ENCODE results near the gene C3. TPM values are rescaled to one million over a fixed set of nuclear protein-coding genes. Genes with fewer than 3 reads are reported as not detected.
"Not testable (repeated sequence)": the region's sequence is repeated elsewhere in the genome, so short reads cannot be mapped to it uniquely, and the experiment has no call there.

C3 gene
- total RNA-seq, 5 donors from 2014 or later (not counting 1 experiment from before 2014, with no cell fraction given): 1.1 to 10.6 (median 7.6) TPM; not detected in 1

DNA sequence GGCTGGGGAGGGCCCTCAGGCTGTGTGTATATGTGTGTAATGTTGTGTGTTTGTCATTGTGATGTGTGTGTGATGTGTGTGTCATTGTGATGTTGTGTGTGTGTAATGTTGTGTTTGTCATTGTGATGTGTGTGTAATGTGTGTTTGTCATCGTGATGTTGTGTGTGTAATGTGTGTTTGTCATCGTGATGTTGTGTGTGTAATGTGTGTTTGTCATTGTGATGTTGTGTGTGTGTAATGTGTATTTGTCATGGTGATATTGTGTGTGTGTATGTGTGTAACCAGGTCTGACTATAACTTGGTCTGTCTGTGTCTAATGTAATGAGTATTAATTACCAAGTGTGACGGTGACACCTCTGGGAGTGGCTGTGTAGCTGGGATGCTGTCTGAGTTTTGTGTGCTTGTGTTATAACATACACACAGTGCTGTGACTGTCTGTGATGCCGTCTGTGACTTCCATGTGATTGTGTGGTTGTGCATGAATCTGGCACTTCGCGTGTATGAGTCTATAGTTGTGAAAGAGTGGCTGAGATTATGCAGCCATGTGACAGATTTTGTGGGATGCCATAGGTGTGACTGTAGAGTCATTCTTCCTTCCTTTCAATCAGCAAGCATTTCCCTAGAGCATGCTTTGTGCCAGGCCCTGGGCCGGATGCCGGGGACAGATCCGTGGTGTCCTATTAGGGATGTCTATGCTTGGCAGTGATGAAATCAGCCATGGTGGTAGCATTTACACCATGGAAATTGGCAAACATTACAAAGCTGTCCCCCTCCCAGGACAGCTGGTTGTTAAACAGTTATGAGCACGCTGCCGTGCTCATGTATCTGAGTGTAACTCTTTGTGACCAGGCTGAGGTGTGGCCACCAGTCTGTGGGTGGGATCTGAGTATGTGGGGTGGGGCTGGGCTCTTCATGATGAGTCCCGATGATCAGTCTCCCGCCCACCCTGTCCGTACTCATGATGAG, 56.9 kb downstream of the C3 start:
- 69% methylated on average over 5 of the region's 14 CpGs for WGBS (ENCODE audit: insufficient coverage)
- no peaks in the 10 kb centered on the region for H3K9me3 Mint-ChIP-seq
- DNase-seq: peak in 10 of 35 experiments; percentile 6 to 72 (median 32)
- H3K4me1 ChIP-seq (ENCODE audit: control insufficient read depth in 1 of 2, extremely low read depth in 1 of 2, insufficient read depth in 2 of 2, low read length in 2 of 2): peaks cover 2 to 64% of the 10 kb centered on the region in 2 experiments
- H3K27ac Mint-ChIP-seq: no peak overlapping the region
- H3K9me3 ChIP-seq: no peaks in the 10 kb centered on the region
- H3K4me1 Mint-ChIP-seq: peaks cover 13 to 34% (median 27%) of the 10 kb centered on the region in 3 donors
- ATAC-seq (replicated peaks in 1 of 4): peak; percentile 25 to 61 (median 34)
- H3K36me3 ChIP-seq (ENCODE audit: control insufficient read depth in 2 of 2, extremely low read depth in 1 of 2, insufficient read depth in 1 of 2, low read length in 1 of 2): peaks cover 13 to 20% of the 10 kb centered on the region in 2 donors
- H3K36me3 Mint-ChIP-seq: peaks cover 18% of the 10 kb centered on the region
- peak overlapping the region; percentile 76 for H3K27ac ChIP-seq (ENCODE audit: low read length)
- H3K27me3 ChIP-seq (replicated peaks in 1 of 2; ENCODE audit: control insufficient read depth in 2 of 2, extremely low read depth in 1 of 2, insufficient read depth in 2 of 2, low read length in 1 of 2): no peaks in the 10 kb centered on the region
- CTCF ChIA-PET: no interaction called here
- no peaks in the 10 kb centered on the region for H3K27me3 Mint-ChIP-seq
- POLR2A ChIA-PET: interaction anchor here in 1 of 2 donors (0.5 kb wide), 1 partner anchor 9 kb away, joined by 8 read pairs; no protein-coding TSS in a partner anchor
- H3K4me3 Mint-ChIP-seq: no peak overlapping the region
- no peak overlapping the region for H3K4me3 ChIP-seq (ENCODE audit: control insufficient read depth in 1 of 2, extremely low read depth in 1 of 2, low read length in 1 of 2)

DNA sequence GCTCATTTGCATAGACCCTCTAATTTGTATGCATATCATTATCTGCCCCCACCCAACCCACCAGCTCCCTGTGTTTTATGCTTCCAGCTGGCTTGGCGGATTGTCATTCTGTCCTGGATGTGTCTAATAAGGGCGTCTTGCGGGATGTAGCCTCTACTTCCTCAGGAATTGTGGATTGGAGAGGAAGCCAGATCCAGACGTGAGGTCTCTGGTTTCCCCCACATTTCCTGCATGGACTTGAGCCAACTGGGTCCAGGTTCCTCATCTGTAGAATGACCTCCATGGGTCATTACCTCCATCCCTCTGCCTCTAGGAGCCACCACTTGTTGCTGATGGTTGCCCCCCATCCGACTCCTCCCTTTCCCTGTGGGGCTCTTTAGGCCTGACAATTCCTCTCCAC, 57.7 kb downstream of the C3 start:
- Histone ChIP-seq H3K27me3 (replicated peaks in 1 of 2; ENCODE audit: control insufficient read depth in 2 of 2, extremely low read depth in 1 of 2, insufficient read depth in 2 of 2, low read length in 1 of 2) (no peaks in the 10 kb centered on the region), H3K27ac (ENCODE audit: low read length) (peak overlapping the region; percentile 76), H3K4me1 (ENCODE audit: control insufficient read depth in 1 of 2, extremely low read depth in 1 of 2, insufficient read depth in 2 of 2, low read length in 2 of 2) (peaks cover under 1 to 58% of the 10 kb centered on the region in 2 experiments), H3K36me3 (ENCODE audit: control insufficient read depth in 2 of 2, extremely low read depth in 1 of 2, insufficient read depth in 1 of 2, low read length in 1 of 2) (peaks cover 13 to 20% of the 10 kb centered on the region in 2 donors), H3K9me3 (no peaks in the 10 kb centered on the region), H3K4me3 (ENCODE audit: control insufficient read depth in 1 of 2, extremely low read depth in 1 of 2, low read length in 1 of 2) (no peak overlapping the region)
- ChIA-PET CTCF (interaction anchor here in 1 of 2 donors (1.5 kb wide), 1 partner anchor 201 kb away, joined by 3 read pairs; no protein-coding TSS in a partner anchor), POLR2A (no interaction called here)
- Mint-ChIP-seq H3K4me3 (no peak overlapping the region), H3K36me3 (peaks cover 21% of the 10 kb centered on the region), H3K27me3 (no peaks in the 10 kb centered on the region), H3K9me3 (no peaks in the 10 kb centered on the region), H3K4me1 (peaks cover 11 to 34% (median 25%) of the 10 kb centered on the region in 3 donors), H3K27ac (peak overlapping the region in 1 of 2 donors; percentile 62)
- 100% methylated on average over 1 of the region's 5 CpGs for WGBS (ENCODE audit: insufficient coverage)
- DNase-seq (no peak), ATAC-seq (replicated peaks in 1 of 4) (no peak)

DNA sequence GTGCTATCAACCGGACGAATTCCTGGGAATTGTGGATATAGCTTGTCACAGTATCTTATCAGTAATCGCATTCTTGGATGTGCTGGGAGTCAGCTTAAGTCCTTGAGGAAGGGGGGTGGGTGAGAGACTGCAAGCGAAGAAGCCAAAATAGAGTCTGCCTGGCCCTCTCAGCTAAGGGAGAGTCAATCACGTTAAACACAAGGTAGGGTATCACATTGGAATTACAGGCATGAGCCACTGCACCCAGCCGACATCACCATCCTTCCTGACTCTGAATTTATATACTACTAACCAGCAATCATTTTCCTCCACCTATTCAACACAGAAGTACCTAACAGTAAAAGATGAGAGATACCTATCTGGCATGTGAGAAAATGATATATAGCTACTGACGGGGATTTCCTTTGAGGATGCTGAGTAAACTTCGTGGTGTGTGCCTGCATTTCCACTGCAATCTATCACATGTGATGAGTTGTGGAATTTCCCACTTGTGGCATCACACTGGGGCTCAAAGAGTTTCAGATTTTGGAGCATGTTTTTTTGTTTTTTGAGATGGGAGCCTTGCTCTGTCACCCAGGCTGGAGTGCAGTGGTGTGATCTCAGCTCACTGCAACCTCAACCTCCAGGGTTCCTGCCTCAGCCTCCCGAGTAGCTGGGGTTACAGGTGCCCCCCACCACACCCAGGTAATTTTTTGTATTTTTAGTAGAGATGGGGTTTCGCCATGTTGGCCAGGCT, 58.8 kb downstream of the C3 start:
- Histone ChIP-seq H3K36me3 (ENCODE audit: control insufficient read depth in 2 of 2, extremely low read depth in 1 of 2, insufficient read depth in 1 of 2, low read length in 1 of 2) (peaks cover 13 to 14% of the 10 kb centered on the region in 2 donors), H3K4me1 (ENCODE audit: control insufficient read depth in 1 of 2, extremely low read depth in 1 of 2, insufficient read depth in 2 of 2, low read length in 2 of 2) (peaks cover 0 to 49% of the 10 kb centered on the region in 2 experiments), H3K27ac (ENCODE audit: low read length) (peak overlapping the region; percentile 76)
- Mint-ChIP-seq H3K36me3 (peaks cover 21% of the 10 kb centered on the region), H3K4me1 (peaks cover 7 to 28% (median 20%) of the 10 kb centered on the region in 3 donors), H3K27ac (peak overlapping the region; percentile 80 to 88), H3K4me3 (peak overlapping the region in 1 of 3 donors; percentile 24)
- not testable (repeated sequence) for H3K9me3 ChIP-seq; H3K27me3 ChIP-seq (replicated peaks in 1 of 2; ENCODE audit: control insufficient read depth in 2 of 2, extremely low read depth in 1 of 2, insufficient read depth in 2 of 2, low read length in 1 of 2); H3K4me3 ChIP-seq (ENCODE audit: control insufficient read depth in 1 of 2, extremely low read depth in 1 of 2, low read length in 1 of 2); H3K9me3 Mint-ChIP-seq; H3K27me3 Mint-ChIP-seq
- CTCF ChIA-PET: interaction anchor here (0.5 to 1.5 kb wide), 4 partner anchors 131 to 546 kb away, joined by 3 to 5 read pairs (median 3); partner anchors contain the start of gene TNFSF9 (in 1 of the 2)
- DNase-seq (peak in 26 of 35 experiments; percentile 12 to 89 (median 40)), ATAC-seq (replicated peaks in 1 of 4) (peak; percentile 29 to 94 (median 52))
- POLR2A ChIA-PET: interaction anchor here in 1 of 2 donors (0.6 kb wide), 2 partner anchors 9 to 102 kb away, joined by 3 to 5 read pairs; partner anchors contain the start of gene TNFSF14
- 25% methylated on average over 2 of the region's 10 CpGs for WGBS (ENCODE audit: insufficient coverage)

DNA sequence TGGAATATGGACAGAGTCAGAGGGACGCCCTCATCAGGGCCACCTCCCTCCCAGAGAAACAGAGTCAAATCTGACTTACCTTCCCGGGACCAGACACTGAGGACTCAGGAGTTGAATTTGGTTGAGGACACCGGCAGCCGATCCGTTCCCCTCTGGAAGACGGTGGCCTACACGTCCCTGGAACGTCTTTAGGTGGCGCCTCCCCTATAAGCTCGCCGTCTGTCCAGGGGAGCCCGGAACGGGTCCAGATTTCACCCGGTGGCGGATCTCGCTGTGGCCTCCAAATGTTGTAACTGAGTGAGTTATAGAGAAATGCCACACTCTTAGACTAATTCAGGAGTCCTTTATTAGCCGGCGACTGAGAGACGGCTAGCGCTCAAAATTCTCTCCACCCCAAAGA, 59.5 kb downstream of the C3 start:
- CTCF ChIA-PET: interaction anchor here in 1 of 2 donors (0.5 kb wide), 1 partner anchor 235 kb away, joined by 5 read pairs; no protein-coding TSS in a partner anchor
- WGBS (ENCODE audit: insufficient coverage): 100% methylated on average over 1 of the region's 20 CpGs

DNA sequence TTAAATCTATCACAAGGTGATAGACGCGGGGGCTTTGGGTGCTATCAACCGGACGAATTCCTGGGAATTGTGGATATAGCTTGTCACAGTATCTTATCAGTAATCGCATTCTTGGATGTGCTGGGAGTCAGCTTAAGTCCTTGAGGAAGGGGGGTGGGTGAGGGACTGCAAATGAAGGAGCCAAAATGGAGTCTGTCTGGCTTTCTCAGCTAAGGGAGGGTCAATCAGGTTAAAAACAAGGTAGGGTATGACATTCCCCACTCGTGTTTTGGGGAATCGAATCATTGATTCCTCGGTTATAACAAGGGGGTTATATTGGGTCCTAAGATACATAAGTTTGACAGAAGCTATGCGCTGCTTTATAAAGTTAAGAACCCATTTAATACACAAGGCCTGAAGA, 64.1 kb downstream of the C3 start:
- H3K27me3 ChIP-seq (replicated peaks in 1 of 2; ENCODE audit: control insufficient read depth in 2 of 2, extremely low read depth in 1 of 2, insufficient read depth in 2 of 2, low read length in 1 of 2); H3K27me3 Mint-ChIP-seq; H3K36me3 Mint-ChIP-seq; DNase-seq; CTCF ChIA-PET; POLR2A ChIA-PET; H3K36me3 ChIP-seq (ENCODE audit: control insufficient read depth in 2 of 2, extremely low read depth in 1 of 2, insufficient read depth in 1 of 2, low read length in 1 of 2); H3K9me3 ChIP-seq; H3K9me3 Mint-ChIP-seq; H3K4me3 Mint-ChIP-seq; H3K4me3 ChIP-seq (ENCODE audit: control insufficient read depth in 1 of 2, extremely low read depth in 1 of 2, low read length in 1 of 2); ATAC-seq (replicated peaks in 1 of 4); H3K27ac ChIP-seq (ENCODE audit: low read length): not testable (repeated sequence)
- H3K4me1 ChIP-seq (ENCODE audit: control insufficient read depth in 1 of 2, extremely low read depth in 1 of 2, insufficient read depth in 2 of 2, low read length in 2 of 2): peaks cover 11 to 54% of the 10 kb centered on the region in 2 experiments
- Mint-ChIP-seq H3K27ac (peak overlapping the region in 1 of 2 donors; percentile 44), H3K4me1 (peaks cover 35 to 47% (median 37%) of the 10 kb centered on the region in 3 donors)
- 100% methylated on average over 3 of the region's 9 CpGs for WGBS (ENCODE audit: insufficient coverage)

More for the DNA sequence above, 59.5 kb downstream of the C3 start:
- H3K4me1 Mint-ChIP-seq: peaks cover 8 to 28% (median 22%) of the 10 kb centered on the region in 3 donors
- Histone ChIP-seq H3K4me1 (ENCODE audit: control insufficient read depth in 1 of 2, extremely low read depth in 1 of 2, insufficient read depth in 2 of 2, low read length in 2 of 2) (peaks cover 0 to 51% of the 10 kb centered on the region in 2 experiments), H3K4me3 (ENCODE audit: control insufficient read depth in 1 of 2, extremely low read depth in 1 of 2, low read length in 1 of 2) (no peak overlapping the region), H3K27ac (ENCODE audit: low read length) (peak overlapping the region; percentile 76), H3K27me3 (replicated peaks in 1 of 2; ENCODE audit: control insufficient read depth in 2 of 2, extremely low read depth in 1 of 2, insufficient read depth in 2 of 2, low read length in 1 of 2) (no peaks in the 10 kb centered on the region), H3K9me3 (no peaks in the 10 kb centered on the region), H3K36me3 (ENCODE audit: control insufficient read depth in 2 of 2, extremely low read depth in 1 of 2, insufficient read depth in 1 of 2, low read length in 1 of 2) (peaks cover 10 to 11% of the 10 kb centered on the region in 2 donors)
- H3K9me3 Mint-ChIP-seq: no peaks in the 10 kb centered on the region
- DNase-seq (no peak), ATAC-seq (replicated peaks in 1 of 4) (no peak)
- H3K4me3 Mint-ChIP-seq: peak overlapping the region in 1 of 3 donors; percentile 24
- no peaks in the 10 kb centered on the region for H3K27me3 Mint-ChIP-seq
- H3K27ac Mint-ChIP-seq: peak overlapping the region in 1 of 2 donors; percentile 80
- POLR2A ChIA-PET: interaction anchor here in 1 of 2 donors (0.7 kb wide), 1 partner anchor 8 kb away, joined by 5 read pairs; no protein-coding TSS in a partner anchor
- peaks cover 21% of the 10 kb centered on the region for H3K36me3 Mint-ChIP-seq

All from T-cell (primary cell).